SK-MEL-5 (cell line): ENCODE results near the gene EIF2S2. TPM values are rescaled to one million over a fixed set of nuclear protein-coding genes. Genes with fewer than 3 reads are reported as not detected.

Source experiments
- DNase-seq: peaks from one replicate; pipeline ENCODE4 v3.0.0-alpha.2; 2016; ENCODE audit warnings: low read depth, low spot score
- in situ Hi-C: cut with HindIII; loops from 2 replicates; pipeline ENCODE4 v1.10.0; 2016; ENCODE audit warnings: low sequenced_read_pairs, high pct_unique_total_duplicates, low pct_unique_long_range_greater_than_20kb
- small RNA-seq, 2 experiments: library from RNA; depleted of rRNA; stranded (forward); fragments of <200 nt; gene quantifications; one replicate each; pipeline ENCODE3, GENCODE V24; 2014
- total RNA-seq: library from RNA; depleted of rRNA; stranded (reverse); fragments of >200 nt; shearing (Covaris generic); gene quantifications from 2 replicates; pipeline ENCODE4 v1.2.3, GENCODE V29; 2014; rRNA removed

EIF2S2 gene
- total RNA-seq, 1 experiment from 2014 or later, result 226 TPM

GRCh38 chr20:34049389-34049788 lies 62.7 kb downstream of the EIF2S2 start:
- in situ Hi-C loops, result no loop called here

GRCh38 chr20:34047917-34048316 lies 64.1 kb downstream of the EIF2S2 start:
- no peak for DNase-seq
- in situ Hi-C loops, result no loop called here

More at GRCh38 chr20:34049389-34049788, 62.7 kb downstream of the EIF2S2 start:
- DNase-seq, result no peak

GRCh38 chr20:34047010-34047687 lies 64.9 kb downstream of the EIF2S2 start:
- in situ Hi-C loops, result no loop called here
- no peak for DNase-seq

GRCh38 chr20:34045930-34046725 lies 65.9 kb downstream of the EIF2S2 start:
- in situ Hi-C loops, result no loop called here
- DNase-seq, result no peak

GRCh38 chr20:34045294-34045693 lies 66.7 kb downstream of the EIF2S2 start:
- no peak for DNase-seq

GRCh38 chr20:34043025-34043424 lies 69.0 kb downstream of the EIF2S2 start:
- no peak for DNase-seq
- in situ Hi-C loops, result no loop called here

More at GRCh38 chr20:34045294-34045693, 66.7 kb downstream of the EIF2S2 start:
- in situ Hi-C loops, result no loop called here

- in situ Hi-C loops, result no loop called here
These were observed 69.8 kb downstream of the EIF2S2 start for GRCh38 chr20:34042262-34042661.

GRCh38 chr20:34041226-34041625 lies 70.8 kb downstream of the EIF2S2 start:
- in situ Hi-C loops, result no loop called here
- no peak for DNase-seq

More at GRCh38 chr20:34042262-34042661, 69.8 kb downstream of the EIF2S2 start:
- no peak for DNase-seq

- in situ Hi-C loops, result no loop called here
- DNase-seq, result no peak
These were observed 71.6 kb downstream of the EIF2S2 start for GRCh38 chr20:34040300-34040995.

Small RNAs within 50 kb of the gene (small RNA-seq; reads per million reads assigned to genes)
- 0 to 0.02 reads per million in 2 experiments for gene MIR4755

Other genes with a start within 250 kb of the EIF2S2 start
- 151 TPM in 2 replicates for gene RALY, start 118.3 kb downstream of the EIF2S2 start, total RNA-seq
- gene ASIP, start 129.2 kb upstream of the EIF2S2 start, total RNA-seq, result 0.55 TPM in 1 of 2 replicates, not detected in the other
- 251 and 264 TPM in 2 replicates for gene AHCY, start 191.1 kb upstream of the EIF2S2 start, total RNA-seq